GM21526 (cell line): ENCODE measurements around the gene ZFYVE16.
"Not testable (repeated sequence)": the region's sequence is repeated elsewhere in the genome, so short reads cannot be mapped to it uniquely, and the experiment has no call there.

Experiments used
- ATAC-seq: cut with Tn5 transposase; IDR thresholded peaks from one replicate; pipeline ENCODE4 v1.9.1; 2021; ENCODE audit warnings: moderate library complexity; ENCODE audit not compliant: unreplicated experiment, low FRiP score

The ZFYVE16 gene

GRCh38 chr5:80482578-80482977 is 74.7 kb downstream of the ZFYVE16 start:
- ATAC-seq = no peak

- ATAC-seq = no peak
Observed at GRCh38 chr5:80483636-80484232, 75.9 kb downstream of the ZFYVE16 start.

GRCh38 chr5:80487444-80487828 is 79.6 kb downstream of the ZFYVE16 start:
- no peak for ATAC-seq

- ATAC-seq = peak; percentile 91
Observed at GRCh38 chr5:80487829-80488721, 80.2 kb downstream of the ZFYVE16 start, which contains the start of gene FAM151B. Gene FAM151B, plus strand, starts transcription at chr5:80488100. Its CDS starts 24 bp downstream, at chr5:80488124.

GRCh38 chr5:80491296-80491695 is 83.4 kb downstream of the ZFYVE16 start:
- ATAC-seq = no peak

DNA sequence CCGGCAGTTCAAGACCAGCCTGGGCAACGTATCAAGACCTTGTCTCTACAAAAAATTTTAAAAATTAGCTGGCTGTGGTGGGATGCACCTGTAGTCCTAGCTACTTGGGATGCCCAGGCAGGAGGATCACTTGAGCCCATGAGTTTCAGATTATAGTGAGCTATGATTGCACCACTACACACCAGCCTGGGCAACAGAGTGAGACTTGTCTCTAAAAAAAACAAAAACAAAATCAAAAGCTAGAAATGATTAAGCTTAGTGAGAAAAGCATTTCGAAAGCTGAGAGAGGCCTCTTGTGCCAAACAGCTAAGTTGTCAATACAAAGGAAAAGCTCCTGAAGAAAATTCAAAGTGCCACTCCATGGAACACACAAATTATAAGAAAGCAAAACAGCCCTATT is 84.9 kb downstream of the ZFYVE16 start:
- ATAC-seq = no peak

DNA sequence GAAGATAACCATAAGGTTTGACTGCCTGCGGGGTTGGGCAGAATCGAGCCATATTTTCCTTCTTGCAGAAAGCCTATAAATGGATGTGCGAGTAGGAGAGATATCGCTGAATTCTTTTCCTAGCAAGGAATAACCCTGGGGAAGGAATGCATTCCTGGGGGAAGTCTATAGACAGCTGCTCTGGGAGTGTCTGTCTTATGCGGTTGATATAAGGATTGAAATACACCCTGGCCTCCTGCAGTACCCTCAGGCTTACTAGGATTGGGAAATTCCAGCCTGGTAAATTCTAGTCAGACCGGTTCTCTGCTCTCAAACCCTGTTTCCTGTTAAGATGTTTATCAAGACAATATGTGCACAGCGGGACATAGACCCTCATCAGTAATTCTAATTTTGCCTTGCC is 85.6 kb downstream of the ZFYVE16 start:
- not testable (repeated sequence) for ATAC-seq

DNA sequence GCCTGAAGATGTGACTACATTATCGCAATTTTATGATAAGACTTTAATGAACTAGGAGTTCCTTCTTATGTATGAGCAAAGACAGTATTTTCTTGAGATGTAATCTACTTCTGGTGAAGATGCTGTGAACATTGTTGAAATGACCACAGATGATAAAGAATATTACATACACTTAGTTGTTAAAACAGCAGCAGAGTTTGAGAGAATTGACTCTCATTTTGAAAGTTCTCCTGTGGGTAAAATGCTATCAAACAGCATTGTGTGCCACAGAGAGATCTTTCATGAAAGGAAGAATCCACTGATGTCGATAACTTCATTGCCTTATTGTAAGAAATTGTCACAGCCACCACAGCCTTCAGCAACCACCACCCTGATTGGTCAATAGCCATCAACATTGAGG is 88.0 kb downstream of the ZFYVE16 start:
- ATAC-seq = no peak

DNA sequence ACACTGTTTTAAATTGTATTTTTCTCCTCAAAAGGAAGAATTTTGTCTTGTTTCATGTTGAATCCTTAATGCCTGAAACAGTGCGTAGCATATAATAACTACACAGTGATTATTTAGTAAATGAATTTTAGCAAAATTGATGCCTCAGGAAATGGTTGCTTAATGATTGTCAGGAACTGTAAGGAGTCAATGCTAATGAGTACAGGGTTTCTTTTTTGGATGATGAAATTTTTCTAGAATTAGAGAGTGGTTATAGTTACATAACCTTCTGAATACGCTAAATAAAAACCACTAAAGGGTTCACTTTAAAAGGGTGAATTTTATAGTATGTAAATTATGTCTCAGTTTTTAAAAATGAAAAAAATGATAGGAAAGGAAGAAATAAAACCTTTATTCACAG is 94.9 kb downstream of the ZFYVE16 start:
- no peak for ATAC-seq

GRCh38 chr5:80503641-80504040 is 95.8 kb downstream of the ZFYVE16 start:
- no peak for ATAC-seq

DNA sequence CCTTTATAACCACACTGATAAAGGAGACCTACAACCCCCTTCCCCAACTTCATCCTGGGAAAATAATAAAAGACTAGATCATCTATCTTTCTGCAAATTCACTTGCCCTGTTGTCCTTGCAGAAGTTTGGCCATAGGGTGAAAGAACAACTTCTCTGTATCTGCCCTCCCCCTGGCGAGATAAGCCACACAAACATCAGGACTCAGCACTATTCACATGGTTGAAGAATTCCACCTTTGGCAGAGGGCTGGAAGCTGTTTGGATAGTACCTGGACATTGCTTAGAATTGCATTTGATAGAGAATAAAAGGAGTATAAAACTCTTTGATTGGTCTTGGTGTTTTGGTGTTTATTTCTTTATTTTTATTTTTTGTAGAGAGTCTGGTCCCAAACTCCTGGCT is 97.0 kb downstream of the ZFYVE16 start:
- no peak for ATAC-seq

- no peak for ATAC-seq
Observed at GRCh38 chr5:80507663-80508062, 99.8 kb downstream of the ZFYVE16 start.

- no peak for ATAC-seq
Observed at GRCh38 chr5:80508844-80509243, 101.0 kb downstream of the ZFYVE16 start.

GRCh38 chr5:80509362-80509761 is 101.5 kb downstream of the ZFYVE16 start:
- no peak for ATAC-seq

DNA sequence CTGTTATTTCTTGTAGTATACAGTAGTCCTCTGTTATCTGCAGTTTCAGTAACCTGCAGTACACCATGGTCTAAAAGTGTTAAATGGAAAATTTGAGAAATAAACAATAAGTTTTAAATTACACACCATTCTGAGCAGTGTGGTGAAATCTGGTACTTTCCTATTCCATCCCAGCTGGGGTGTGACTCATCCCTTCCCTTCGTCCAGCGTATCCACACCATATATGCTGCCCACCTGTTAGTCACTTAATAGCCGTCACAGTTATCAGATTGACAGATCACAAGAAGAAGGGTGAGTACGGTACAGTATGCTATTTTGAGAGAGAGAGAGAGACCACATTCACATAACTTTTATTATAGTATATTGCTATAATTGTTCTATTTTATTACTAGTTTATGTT is 109.0 kb downstream of the ZFYVE16 start:
- no peak for ATAC-seq
